Measurements from ENCODE around the gene PRKCB.

PRKCB gene

DNA sequence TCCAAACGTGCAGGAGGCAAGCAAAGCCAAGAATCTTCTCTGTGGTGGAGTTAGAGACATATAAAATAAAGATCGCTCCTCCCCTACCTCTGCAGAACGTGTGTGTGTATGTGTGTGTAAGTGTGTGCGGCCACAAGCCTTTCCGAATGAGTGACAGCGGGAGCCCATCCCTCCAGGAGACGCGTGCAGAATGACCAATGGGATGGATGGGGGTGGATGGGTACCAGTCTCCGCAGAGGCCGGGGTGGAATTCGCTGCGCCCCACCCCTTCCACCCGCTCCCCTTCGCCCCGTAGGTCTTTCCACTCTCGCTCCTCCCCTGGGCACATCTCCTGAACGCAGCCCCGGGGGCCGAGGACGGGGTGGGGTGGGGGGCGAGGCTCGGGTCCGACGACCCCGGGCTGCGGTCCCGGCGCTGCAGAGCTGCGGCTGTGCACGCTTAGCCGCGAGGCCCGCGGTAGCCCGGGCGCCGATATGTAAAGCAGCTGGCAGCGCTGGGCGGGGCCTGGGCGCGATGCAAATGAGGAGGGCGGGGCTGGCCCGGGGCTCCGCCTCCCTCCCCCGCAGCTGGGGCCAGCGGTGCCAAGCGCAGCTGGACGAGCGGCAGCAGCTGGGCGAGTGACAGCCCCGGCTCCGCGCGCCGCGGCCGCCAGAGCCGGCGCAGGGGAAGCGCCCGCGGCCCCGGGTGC lies at the start of gene PRKCB:
Gene PRKCB, plus strand, starts transcription at position 594 of the 688 bp plus-strand sequence.
- peak; percentile 79 to 85 for DNase-seq (ENCODE audit: low read depth in 2 of 2)

- DNase-seq (ENCODE audit: low read depth in 2 of 2) = no peak
Measured at GRCh38 chr16:23786964-23787561, 48.7 kb upstream of the PRKCB start.

GRCh38 chr16:23788685-23789084 lies 47.1 kb upstream of the PRKCB start:
- no peak for DNase-seq (ENCODE audit: low read depth in 2 of 2)

- DNase-seq (ENCODE audit: low read depth in 2 of 2) = no peak
Measured at GRCh38 chr16:23795378-23795777, 40.4 kb upstream of the PRKCB start.

- no peak for DNase-seq (ENCODE audit: low read depth in 2 of 2)
Measured at GRCh38 chr16:23796941-23797340, 38.8 kb upstream of the PRKCB start.

DNA sequence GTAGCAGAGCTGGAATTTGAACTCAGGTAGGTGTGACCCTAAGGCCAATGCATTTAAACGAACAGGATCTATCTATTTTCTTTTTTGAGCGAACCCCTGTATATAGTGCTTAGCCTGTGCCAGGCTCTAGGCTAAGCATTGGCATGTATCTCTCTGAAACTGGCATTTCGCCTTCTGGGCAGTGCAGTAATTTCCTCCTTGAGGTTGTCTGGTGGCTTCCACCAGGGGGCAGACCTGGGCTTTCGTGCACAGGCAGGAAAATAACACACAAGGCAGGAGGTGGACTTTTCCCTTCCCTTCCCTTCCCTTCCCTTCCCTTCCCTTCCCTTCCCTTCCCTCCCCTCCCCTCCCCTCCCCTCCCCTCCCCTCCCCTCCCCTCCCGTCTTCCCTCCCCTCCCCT lies 34.4 kb upstream of the PRKCB start:
- DNase-seq (ENCODE audit: low read depth in 2 of 2) = peak; percentile 57 to 73

DNA sequence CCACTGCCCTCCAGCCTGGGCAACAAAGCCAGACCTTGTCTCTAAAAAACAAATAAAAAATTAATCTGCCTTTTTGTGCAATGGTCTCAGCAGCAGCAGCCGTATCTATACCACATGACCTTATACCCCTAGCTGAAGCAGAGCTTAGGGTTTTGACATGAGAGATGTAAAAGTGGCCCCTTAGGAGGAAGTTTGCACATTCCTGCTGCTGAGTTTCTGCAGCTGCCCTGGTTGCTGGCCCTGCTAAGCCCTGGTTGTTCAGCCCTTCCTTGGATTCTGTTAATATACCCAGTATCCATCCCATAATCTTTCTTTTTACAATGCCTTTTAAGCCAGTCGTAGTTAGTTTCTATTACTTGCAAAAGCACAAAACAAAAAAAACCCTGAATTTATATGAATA lies 33.0 kb upstream of the PRKCB start:
- no peak for DNase-seq (ENCODE audit: low read depth in 2 of 2)

DNA sequence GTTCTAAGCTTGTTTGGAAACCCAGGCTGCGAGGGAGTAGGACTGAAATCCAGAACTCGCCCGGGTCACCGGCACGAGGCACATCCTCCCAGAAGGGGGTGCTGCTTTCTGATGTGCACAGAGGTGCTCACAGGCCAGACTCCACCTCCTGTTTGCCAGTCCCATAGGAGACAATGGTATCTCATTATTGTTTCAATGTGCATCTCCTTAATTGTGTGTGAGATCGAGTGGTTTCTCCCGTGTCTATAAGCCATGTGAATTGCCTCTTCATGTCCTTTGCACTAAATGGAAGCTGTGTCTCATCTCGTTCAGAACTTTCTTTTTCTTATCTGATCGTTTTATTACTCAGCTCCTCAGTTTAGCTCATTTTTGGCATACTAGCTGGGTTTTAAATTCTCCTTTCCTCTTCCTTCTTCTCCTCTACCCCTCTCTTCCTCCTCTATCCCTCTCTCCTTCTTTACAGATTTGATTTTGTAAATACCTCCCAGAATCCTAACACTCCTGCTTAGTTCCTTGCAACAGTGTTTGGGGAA lies 32.1 kb upstream of the PRKCB start:
- DNase-seq (ENCODE audit: low read depth in 2 of 2) = peak; percentile 35 to 53

DNA sequence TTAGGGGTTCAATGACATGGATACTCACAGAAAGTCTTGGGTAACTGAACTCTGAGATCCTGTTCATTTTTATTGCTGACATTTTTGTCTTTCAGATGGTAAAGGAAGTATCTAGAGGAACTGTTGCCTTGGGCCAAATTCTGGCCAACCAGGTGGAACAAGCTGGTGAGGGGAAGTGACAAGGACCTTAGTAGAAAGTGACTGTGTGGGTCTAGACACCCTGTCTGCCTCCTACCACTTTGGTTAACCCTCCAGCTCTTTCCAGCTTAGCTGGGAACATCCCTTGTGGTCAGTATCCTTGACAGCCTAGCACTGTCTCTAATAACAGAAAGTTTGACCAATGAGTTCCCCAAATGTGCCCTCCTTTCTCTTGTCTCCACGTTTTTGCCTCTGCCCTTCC lies 28.8 kb upstream of the PRKCB start:
- no peak for DNase-seq (ENCODE audit: low read depth in 2 of 2)

GRCh38 chr16:23821467-23821866 lies 14.3 kb upstream of the PRKCB start:
- DNase-seq (ENCODE audit: low read depth in 2 of 2) = no peak

DNA sequence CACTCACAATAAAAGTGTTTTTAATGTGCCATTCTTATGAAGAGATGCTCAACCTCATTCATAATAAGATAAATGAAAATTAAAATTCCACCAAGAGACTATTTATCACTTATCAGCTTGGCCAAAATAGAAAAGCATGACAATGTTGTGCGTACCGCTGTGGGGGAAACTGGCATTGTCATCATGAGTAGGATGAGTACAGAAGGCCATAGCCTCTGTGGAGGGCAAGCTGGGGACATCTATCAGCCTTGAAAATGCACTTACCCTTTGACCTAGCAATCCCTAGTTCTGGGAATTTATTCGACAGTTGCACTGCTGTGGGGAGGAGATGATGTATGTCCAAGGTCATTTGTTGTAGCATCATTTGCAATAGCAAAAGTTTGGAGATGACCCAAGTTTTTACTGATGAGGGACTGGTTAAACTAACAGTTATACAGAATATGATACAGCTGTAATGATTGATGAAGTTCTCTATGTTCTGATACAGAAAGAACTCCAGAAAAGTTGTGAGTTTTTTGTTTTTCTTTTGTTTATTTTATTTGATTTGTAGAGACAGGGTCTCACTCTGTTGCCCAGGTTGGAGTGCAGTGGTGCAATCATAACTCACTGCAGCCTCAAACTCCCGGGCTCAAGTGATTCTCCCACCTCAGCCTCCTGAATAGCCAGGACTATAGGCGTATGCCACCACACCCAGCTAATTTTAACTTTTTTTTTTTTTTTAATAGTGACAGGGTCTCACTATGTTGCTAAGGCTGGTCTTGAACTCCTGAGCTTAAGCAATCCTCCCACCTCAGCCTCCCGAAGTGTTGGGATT lies 13.7 kb upstream of the PRKCB start:
- no peak for DNase-seq (ENCODE audit: low read depth in 2 of 2)

DNA sequence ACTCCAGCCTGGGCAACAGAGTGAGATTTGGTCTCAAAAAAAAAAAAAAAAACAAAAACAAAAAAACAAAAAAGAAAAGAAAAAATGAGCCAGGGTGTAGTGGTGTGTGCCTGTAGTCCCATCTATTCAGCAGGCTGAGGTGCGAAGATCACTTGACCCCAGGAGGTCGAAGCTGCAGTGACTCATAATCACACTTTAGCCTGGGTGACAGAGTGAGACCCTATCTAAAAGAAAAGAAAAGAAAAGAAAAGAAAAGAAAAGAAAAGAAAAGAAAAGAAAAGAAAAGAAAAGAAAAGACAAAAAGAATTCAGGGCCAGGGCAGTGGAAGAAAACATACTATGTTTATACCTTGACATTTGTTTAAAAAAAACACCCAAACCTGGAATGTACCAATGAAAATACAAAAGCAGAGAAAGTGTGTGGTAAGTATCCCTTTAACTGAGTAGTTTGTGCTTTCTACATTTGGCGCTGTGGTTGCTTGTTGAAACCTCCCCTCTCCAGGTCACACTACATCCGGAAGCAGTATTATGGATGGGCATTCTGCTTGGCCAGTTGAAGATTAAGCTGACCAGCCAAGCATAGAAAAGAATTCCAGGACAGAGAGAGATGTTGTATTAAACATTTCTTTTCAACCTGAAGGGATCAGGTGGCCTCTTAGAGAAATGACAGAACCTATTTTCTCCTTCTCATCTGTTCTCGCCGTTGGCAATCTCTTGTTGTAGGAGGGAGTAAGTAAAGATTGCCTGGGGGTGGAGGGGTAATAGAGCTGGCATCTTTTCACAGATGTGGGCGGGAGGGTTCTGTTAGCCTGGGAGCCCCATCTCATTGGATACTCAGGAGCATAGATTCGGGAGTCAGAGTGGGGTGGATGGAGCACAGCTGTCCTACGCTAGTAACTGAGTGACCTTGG lies 12.1 kb upstream of the PRKCB start:
- DNase-seq (ENCODE audit: low read depth in 2 of 2) = no peak

DNA sequence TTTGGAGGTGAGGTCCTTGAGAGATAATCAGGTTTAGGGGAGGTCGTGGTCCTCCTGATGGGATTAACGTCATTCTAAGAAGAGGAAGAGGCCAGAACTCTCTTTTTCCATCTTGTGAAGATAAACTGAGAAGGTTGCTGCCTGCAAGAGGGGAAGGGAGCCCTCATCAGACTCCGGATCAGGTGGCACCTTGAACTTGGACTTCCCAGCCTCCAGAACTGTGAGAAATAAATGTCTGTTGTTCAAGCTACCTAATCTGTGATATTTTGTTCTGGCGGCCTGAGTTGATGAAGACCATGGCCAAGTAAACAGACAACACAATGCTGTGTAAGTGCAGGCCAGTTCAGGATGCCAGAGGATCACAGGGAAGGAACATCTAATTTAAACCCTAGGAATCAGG lies 10.9 kb upstream of the PRKCB start:
- DNase-seq (ENCODE audit: low read depth in 2 of 2) = no peak

GRCh38 chr16:23826528-23827045 lies 9.2 kb upstream of the PRKCB start:
- no peak for DNase-seq (ENCODE audit: low read depth in 2 of 2)

DNA sequence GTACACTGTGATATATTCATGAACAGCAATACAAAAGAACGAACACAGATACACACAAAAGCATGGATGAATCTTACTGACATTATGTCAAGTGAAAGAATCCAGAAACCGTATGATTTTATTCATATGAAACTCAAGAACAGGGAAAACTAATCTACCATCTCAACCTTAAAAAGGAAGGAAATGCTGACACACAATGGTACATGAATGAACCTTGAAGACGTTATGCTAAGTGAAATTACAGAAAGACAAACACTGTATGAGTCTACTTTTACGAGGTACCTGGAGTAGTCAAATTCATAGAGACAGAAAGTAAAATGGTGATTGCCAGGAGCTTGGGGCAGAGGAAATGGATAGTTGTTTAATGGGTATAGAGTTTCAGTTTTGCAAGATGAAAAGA lies 8.7 kb upstream of the PRKCB start:
- no peak for DNase-seq (ENCODE audit: low read depth in 2 of 2)

DNA sequence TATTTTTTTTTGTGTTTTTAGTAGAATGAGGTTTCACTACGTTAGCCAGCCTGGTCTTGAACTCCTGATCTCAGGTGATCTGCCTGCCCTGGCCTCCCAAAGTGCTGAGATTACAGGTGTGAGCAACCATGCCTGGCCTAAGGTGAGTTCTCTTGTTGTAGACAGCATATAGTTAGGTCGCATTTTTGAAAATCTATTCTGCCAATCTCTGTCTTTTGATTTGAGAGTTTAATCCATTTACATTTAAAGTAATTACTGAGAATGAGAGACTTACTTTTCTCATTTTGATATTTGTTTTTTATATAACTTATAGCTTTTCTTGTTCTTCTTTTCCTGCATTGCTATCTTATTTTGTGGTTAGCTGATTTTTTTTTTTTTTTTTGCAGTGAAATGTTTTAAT lies 6.3 kb upstream of the PRKCB start:
- no peak for DNase-seq (ENCODE audit: low read depth in 2 of 2)

DNA sequence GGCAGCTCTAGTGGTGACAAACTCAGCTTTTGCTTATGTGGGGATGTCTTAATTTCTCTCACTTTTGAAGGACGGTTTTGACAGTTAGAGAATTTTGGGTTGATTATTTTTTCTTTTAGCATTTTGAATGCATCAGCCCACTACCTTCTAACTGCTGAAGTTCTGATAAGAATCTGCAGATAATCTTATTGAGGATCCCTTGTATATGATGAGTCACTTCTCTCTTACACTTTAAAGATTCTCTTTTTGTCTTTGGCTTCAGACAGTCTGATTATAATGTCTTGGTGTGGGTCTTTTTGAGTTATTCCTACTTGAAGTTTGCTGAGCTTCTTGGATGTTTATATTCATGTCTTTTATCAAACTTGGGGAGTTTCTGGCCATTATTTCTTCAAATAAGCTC lies 5.5 kb upstream of the PRKCB start:
- no peak for DNase-seq (ENCODE audit: low read depth in 2 of 2)

- DNase-seq (ENCODE audit: low read depth in 2 of 2) = no peak
Measured at GRCh38 chr16:23832882-23833281, 2.9 kb upstream of the PRKCB start.

GRCh38 chr16:23833504-23833903 lies 2.3 kb upstream of the PRKCB start:
- DNase-seq (ENCODE audit: low read depth in 2 of 2) = no peak

DNA sequence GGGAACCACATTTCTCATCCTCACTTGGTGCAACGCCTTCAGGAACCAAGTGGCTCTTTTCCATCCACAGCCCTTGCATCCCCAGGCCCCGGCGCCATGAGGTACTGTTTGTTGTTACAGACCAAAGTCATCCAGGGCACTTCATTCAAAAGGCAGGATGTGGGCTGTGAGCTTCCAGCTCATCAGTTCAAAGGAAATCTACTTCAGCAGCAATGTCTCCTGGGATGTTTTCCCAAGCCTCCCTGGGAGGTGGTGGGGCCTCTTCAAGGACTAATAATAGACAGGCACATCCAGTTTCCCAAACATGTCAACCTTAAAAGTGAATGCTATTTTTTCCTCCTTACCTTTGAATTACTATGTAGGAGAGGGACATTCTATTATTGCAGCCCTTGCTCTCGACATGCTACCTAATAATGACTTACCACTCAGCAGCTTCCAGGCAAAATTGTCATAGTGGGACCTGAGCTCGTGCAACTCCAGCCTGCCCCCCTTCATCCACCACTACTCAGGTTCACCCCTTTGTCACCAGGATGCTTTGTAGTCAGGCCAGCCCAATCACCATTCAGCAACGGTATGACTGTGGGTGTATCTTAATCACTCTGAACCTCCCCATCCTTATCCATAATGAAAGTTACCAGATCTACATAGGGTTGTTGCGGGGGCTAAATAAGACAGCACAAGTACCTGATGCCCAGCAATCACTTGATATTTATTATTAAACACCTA lies 1.7 kb upstream of the PRKCB start:
- DNase-seq (ENCODE audit: low read depth in 2 of 2) = no peak

- DNase-seq (ENCODE audit: low read depth in 2 of 2) = no peak
Measured at GRCh38 chr16:23836078-23836403, 258 bp downstream of the PRKCB start.
